HCT116 (cell line): ENCODE results near the gene LYST.

Experiments used
- EGR1 ChIP-seq: IDR thresholded peaks from 2 replicates; pipeline ENCODE4 v1.6.1; 2012; ENCODE audit warnings: low read depth
- EZH2 ChIP-seq: fragments of 200-600 bp; sonication (generic); IDR thresholded peaks from 2 replicates; pipeline ENCODE4 v1.6.1; 2017; ENCODE audit warnings: antibody characterized with exemption, mixed run types
- POLR2AphosphoS5 ChIP-seq: IDR thresholded peaks from 2 replicates; pipeline ENCODE4 v1.6.1; 2011; ENCODE audit warnings: mild to moderate bottlenecking, low read depth, low read length, moderate library complexity

GRCh38 chr1:235642943-235643371, 223.7 kb downstream of the LYST start:
- TF ChIP-seq EGR1 (no peak), EZH2 (no peak), POLR2AphosphoS5 (no peak)
